Measurements from ENCODE around the gene GMDS.
A peak's percentile ranks its signal among the peaks of the same experiment; 100 is the strongest.

DNA sequence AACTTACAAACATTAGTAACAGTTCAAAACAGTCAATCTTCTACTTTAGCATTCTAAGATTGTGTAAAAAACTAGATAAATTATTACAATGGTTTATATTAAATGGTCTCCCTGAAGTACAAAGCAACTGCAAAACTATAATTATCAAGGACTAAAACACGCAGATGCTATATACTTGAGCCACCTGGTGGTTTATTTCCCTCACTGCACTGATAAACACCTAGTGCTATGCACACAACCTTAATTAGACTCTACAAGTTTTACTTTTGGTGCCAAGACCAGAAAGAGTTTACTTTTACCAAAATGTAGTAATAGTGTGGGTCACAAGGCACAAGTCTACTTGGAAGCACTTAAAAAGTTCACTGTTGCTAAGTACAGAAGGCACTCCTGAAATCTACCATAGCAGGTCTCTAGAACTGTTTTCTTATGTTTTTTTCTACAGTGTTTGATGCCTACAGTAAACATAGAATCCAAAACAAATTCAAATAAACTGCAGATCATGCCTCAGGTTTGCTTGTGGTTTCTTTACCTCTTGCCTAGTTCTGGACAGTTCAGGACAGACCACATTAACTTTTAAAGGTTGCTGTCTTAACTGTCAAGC, 49.2 kb downstream of the GMDS start:
- TF ChIP-seq CTCF (IDR thresholded peaks at IDR 0.05): peak; percentile 97
- no peak for TF ChIP-seq EZH2 (IDR thresholded peaks at IDR 0.05; ENCODE audit: borderline replicate concordance, insufficient read depth, low read depth, low read length, poor library complexity, severe bottlenecking)
